Ectodermal cell (in vitro differentiated cells): ENCODE results near the gene OSGIN1.

Source experiments
- H3K27ac ChIP-seq: 2 replicates; pipeline ENCODE4 v1.7.0; 2013; ENCODE audit warnings: mild to moderate bottlenecking, low read depth, low read length; ENCODE audit not compliant: insufficient read depth, poor library complexity, severe bottlenecking
- H3K27me3 ChIP-seq: 2 replicates; pipeline ENCODE4 v1.7.0; 2013; ENCODE audit warnings: mild to moderate bottlenecking, low read length; ENCODE audit not compliant: insufficient read depth, control insufficient read depth, poor library complexity, severe bottlenecking
- H3K36me3 ChIP-seq: one replicate; pipeline ENCODE4 v1.7.0; 2013; ENCODE audit warnings: low read length; ENCODE audit not compliant: control insufficient read depth, insufficient read depth
- H3K4me1 ChIP-seq: one replicate; pipeline ENCODE4 v1.7.0; 2013; ENCODE audit warnings: low read length; ENCODE audit not compliant: control insufficient read depth, insufficient read depth
- H3K4me3 ChIP-seq: 2 replicates; pipeline ENCODE4 v1.7.0; 2013; ENCODE audit warnings: low read depth, low read length, control low read depth; ENCODE audit not compliant: insufficient read depth
- H3K9me3 ChIP-seq: 2 replicates; pipeline ENCODE4 v1.7.0; 2013; ENCODE audit warnings: mild to moderate bottlenecking, low read length, moderate library complexity; ENCODE audit not compliant: control insufficient read depth
- WGBS, 2 experiments: methylation state at CpG; one replicate each; pipeline ENCODE4 v1.1.7; 2013; ENCODE audit warnings: missing lambda C conversion rate in 2 of 2; 5-methylcytosine and 5-hydroxymethylcytosine counted together

The OSGIN1 gene

DNA sequence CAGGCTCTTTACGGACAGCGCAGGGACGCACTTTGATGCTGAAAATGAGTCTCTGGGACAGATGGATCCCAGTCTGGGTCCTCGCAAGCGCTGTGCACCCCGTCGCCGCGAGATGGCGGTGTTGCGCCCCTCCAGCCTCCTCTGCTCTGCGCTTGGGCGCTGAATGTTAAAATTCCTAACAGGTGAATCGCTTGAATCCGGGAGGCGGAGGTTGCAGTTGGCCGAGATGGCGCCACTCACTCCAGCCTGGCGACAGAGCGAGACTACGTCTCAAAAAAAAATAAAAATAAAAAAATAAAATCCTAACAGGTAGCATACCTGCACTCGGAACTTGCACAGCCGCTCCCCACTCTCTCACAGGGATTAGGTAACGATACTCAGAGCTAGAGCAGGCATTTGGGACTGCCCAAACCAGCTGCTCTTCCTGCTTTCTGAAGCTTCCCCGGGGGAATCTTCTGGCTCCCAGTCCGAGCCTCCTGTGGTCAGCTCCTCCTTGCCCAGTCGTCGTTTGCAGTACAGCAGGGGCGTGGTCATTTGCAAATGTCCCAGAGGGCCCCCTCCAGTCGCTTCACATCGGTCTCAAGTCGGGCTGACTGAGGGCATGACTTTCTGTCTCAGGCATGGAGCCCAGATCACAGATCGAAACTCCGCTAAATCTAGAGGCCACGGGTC, 26.2 kb upstream of the OSGIN1 start:
- Histone ChIP-seq H3K27ac (no peak overlapping the region), H3K9me3 (no peaks in the 10 kb centered on the region), H3K4me3 (no peak overlapping the region), H3K36me3 (no peaks in the 10 kb centered on the region), H3K27me3 (no peaks in the 10 kb centered on the region), H3K4me1 (peaks cover 3% of the 10 kb centered on the region)
- WGBS, 2 experiments, result 8% methylated on average over 35 of the region's 35 CpGs

DNA sequence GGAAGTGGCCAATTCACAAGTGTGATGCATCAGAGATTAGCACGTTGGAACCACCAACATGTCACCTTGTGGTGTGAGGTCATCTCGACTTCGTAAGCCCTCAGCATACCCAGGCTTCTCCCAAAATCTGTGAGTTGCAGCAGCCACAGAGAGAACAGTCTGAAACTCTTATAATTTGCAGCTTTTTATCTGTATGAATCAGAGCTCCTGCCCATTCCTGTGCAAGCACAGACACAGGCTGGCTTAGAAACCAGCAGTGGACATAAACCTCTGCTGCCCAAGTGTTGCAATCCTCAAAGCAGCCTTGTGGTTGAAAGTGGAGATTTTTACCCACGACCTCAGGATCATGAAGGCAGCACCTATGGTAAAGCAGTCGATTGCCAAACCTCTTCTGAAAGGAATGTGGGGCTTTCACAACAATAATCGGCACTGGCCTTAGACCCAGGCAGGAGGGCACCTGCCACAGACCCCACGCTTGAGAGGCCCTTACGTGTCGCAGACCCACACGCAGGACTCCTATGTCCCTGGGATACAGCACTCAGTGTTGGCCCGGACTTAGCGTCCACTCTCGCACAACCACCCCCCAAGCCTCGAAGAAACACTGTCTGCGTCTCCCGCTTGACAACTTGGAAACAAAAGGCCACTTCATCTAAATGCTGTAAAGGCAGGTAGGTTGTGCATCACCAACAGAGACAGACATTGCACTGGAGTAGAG, 24.5 kb upstream of the OSGIN1 start:
- no peaks in the 10 kb centered on the region for H3K27me3 ChIP-seq
- peaks cover 3% of the 10 kb centered on the region for H3K4me1 ChIP-seq
- no peaks in the 10 kb centered on the region for H3K36me3 ChIP-seq
- 92 to 95% methylated on average over 16 of the region's 16 CpGs for WGBS, 2 experiments
- H3K4me3 ChIP-seq, result no peak overlapping the region
- no peak overlapping the region for H3K27ac ChIP-seq
- no peaks in the 10 kb centered on the region for H3K9me3 ChIP-seq

DNA sequence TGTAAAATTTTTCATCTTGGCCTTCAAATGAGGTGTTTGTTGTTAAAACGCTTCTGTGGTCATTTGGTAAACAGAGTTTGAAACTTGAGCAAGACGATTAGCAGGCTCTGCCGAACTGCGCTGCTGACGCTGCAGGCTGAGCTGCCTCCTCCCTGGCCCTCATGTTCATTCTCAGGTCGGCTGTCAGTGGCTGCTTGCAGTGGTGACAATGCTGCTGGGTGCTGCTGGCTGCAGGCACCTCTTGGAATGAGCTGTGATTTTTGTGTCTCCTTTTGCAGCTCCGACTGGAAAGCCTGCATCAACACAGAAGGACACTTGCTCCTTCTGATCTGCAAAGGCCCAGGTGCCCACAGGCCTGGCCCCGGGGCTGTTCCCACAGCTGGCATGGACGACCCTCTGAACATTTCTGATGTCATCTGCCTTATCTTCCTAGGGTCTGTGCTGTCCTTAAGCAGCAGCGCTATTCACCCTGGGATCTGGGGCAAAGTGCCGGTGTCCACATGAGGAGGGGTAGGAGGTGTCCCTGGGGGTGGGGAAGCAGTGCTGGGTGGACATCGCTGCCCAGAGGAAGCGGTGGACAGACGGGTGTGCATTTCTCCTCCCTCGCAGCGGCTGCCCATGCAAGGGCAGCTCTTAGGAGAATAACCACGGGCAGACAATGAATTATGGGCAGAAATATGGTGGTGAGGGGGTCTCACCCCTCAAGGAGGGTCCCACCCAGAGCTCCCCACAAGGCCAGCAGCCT, 23.1 kb upstream of the OSGIN1 start:
- H3K36me3 ChIP-seq, result no peaks in the 10 kb centered on the region
- H3K27ac ChIP-seq, result no peak overlapping the region
- WGBS, 2 experiments, result 94 to 95% methylated on average over 17 of the region's 17 CpGs
- no peak overlapping the region for H3K4me3 ChIP-seq
- peaks cover 3% of the 10 kb centered on the region for H3K4me1 ChIP-seq
- no peaks in the 10 kb centered on the region for H3K9me3 ChIP-seq
- no peaks in the 10 kb centered on the region for H3K27me3 ChIP-seq

DNA sequence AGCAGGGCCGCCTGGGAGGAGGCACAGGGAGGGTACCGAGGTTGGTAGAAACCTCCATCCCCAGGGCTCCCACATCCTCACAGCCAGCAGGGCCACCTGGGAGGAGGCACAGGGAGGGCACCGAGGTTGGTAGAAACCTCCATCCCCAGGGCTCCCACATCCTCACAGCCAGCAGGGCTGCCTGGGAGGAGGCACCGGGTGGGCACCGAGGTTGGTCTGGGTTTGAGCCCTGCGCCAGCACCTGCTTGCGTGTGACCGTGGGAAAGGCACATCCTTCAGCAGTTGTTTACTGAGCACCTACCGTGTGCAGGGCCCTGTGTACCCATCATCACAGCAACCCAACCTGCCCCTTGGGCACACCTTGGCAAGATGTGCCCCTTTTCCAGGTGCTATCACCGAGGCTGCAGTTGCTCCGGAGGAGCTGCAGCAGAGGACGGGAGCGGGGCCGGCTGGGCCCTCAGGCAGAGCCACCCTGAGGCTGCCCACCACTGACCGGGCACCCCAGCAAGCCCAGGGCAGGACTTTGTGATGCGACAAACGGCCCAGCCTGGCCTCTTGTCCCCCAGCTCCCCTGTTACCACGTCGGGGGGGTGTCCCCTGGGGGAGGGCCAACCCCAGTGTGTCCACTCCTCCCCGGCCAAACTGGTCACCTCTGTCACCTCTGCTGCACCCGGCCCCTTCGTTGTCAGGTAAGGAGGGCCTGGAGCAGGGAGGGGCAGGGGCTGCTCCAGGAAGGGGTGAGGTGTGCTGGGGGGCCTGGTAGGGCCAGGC, 22.1 kb upstream of the OSGIN1 start:
- Histone ChIP-seq H3K4me1 (peaks cover 3% of the 10 kb centered on the region), H3K27ac (no peak overlapping the region), H3K9me3 (no peaks in the 10 kb centered on the region), H3K4me3 (no peak overlapping the region), H3K36me3 (no peaks in the 10 kb centered on the region), H3K27me3 (no peaks in the 10 kb centered on the region)
- WGBS, 2 experiments, result 93% methylated on average over 22 of the region's 22 CpGs

DNA sequence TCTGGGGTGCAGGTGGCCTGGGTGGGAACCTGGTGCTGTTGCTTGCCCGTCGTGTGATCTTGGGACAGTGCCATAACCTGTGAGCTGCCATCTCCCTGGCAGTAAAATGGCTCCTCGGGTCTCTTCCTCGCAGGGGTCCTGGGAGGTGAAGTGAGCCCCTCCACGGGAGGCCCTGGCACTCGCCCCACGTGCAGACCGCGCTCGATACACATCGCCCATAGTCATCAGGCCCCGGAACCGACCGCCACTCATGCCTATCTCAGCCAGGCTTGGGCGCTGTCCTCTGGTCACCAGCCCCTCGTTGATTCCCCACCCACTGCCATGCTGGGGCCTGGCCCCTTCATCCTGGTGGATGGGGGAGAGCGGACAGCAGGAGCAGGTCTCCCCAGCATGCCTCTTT, 21.5 kb upstream of the OSGIN1 start:
- Histone ChIP-seq H3K36me3 (no peaks in the 10 kb centered on the region), H3K9me3 (no peaks in the 10 kb centered on the region), H3K4me1 (peaks cover under 1% of the 10 kb centered on the region), H3K27ac (no peak overlapping the region), H3K4me3 (no peak overlapping the region), H3K27me3 (no peaks in the 10 kb centered on the region)
- 95% methylated on average over 17 of the region's 17 CpGs for WGBS, 2 experiments

DNA sequence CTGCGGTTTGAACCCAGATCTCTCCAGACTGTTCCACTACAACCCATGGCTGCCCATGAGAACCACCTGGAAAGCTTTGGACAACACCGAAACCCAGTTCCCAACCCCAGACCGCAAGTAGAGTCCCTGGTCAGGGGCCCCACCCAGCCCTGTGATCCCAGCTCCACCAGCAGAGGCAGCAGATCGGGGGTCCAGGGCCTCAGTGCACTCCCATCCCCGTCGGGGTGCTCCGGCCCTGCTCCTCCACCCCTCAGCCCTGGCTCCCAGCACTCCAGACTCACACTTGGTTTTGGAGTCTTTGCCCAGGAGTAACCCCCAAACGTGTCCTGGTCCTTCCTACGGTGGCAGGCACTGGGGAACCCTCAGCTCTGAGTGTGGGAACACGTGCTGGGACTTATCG, 20.7 kb upstream of the OSGIN1 start:
- Histone ChIP-seq H3K9me3 (no peaks in the 10 kb centered on the region), H3K36me3 (no peaks in the 10 kb centered on the region), H3K4me1 (no peaks in the 10 kb centered on the region), H3K27me3 (no peaks in the 10 kb centered on the region), H3K4me3 (no peak overlapping the region), H3K27ac (no peak overlapping the region)
- WGBS, 2 experiments, result 93 to 95% methylated on average over 11 of the region's 11 CpGs

DNA sequence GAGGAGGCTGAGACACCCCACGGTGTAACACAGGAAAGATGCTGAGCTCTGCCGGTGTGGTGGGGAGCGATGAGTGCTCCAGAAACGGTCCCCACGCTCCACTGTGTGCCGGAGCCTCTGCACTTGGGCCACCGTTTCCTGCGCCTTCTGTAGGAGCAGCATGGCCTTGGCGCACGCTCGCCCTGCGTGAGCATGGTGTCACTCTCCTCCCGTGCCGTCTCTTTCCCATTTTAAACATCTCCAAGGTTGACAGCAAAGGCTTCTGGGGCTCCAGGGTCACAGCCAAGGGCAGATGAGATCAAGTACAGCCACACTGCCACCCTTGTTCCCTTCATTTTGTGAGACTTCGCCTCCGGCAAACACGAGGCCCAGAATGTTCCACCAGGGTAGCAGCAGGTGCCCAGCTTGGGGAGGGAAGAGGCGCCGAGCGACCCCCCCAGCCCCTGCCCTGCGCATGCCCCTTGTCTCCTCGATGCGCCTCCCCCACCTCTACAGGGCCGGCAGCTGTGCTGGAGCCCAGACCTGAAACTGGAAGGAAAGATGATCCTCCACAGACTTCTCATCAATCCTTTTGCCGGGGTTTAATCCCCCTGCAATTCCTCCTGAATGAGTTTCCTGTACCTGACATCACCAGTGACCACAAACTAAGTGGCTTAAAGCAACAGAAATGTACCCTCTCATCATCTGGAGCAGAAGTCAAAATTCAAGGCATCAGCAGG, 19.9 kb upstream of the OSGIN1 start:
- WGBS, 2 experiments, result 92 to 94% methylated on average over 25 of the region's 25 CpGs
- Histone ChIP-seq H3K27me3 (no peaks in the 10 kb centered on the region), H3K36me3 (no peaks in the 10 kb centered on the region), H3K4me3 (no peak overlapping the region), H3K9me3 (no peaks in the 10 kb centered on the region), H3K27ac (no peak overlapping the region), H3K4me1 (no peaks in the 10 kb centered on the region)

DNA sequence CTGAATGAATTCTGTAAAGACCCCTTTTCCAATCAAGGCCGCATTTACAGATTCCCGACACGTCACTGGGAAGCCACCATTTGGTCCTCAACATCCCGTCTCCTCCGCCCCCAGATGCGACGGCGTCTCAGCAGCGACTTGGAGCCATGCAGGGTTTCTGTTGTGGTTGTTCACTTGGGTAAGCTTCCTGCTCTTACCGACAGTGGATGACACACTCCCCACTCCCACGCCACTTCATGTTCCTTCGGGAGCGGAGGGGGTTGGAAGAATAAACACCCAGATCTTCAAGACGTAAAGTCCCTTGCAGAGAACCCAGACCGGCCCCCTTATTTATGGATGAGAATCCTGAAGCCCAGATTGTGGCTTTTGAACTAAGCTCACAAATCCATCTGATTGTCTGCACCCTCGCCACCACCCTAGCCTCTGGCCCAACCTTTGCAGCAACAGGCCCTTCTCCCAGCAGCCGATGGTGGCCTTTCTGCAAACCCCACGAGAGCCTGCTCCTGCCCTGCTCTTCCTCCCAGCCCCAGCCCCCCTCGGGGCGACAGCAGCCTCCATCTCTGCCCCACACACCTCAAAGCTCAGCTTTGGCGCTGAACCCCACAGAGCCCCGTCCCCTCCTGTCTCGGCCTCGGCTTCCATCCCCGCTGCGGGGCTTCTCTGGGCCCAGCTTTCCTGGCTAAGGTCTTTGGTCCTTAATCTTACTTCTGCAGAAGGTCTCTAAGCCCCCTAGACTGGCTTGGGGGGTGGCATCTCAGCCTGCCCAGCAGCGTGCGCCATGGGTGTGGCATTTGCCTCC, 19.0 kb upstream of the OSGIN1 start:
- no peaks in the 10 kb centered on the region for H3K4me1 ChIP-seq
- no peaks in the 10 kb centered on the region for H3K27me3 ChIP-seq
- H3K27ac ChIP-seq, result no peak overlapping the region
- H3K9me3 ChIP-seq, result no peaks in the 10 kb centered on the region
- WGBS, 2 experiments, result 91 to 92% methylated on average over 28 of the region's 28 CpGs
- no peak overlapping the region for H3K4me3 ChIP-seq
- no peaks in the 10 kb centered on the region for H3K36me3 ChIP-seq

DNA sequence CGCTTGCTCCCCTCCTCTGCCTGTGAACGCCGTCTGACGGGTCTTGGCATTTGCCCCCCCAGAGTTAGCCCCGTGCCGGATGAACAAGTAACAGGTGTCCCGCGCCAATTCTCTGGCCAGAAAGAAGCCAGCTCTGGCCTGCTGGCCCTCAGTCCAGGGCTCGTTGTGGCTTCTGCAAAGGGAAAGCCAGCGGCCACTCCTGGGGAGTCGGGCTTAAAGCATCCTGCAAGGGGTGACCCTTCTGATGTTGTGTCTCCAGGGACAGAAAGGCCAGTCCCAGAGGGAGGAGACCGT, 18.4 kb upstream of the OSGIN1 start:
- H3K27ac ChIP-seq, result no peak overlapping the region
- no peaks in the 10 kb centered on the region for H3K9me3 ChIP-seq
- WGBS, 2 experiments, result 87 to 88% methylated on average over 12 of the region's 12 CpGs
- no peak overlapping the region for H3K4me3 ChIP-seq
- no peaks in the 10 kb centered on the region for H3K36me3 ChIP-seq
- no peaks in the 10 kb centered on the region for H3K27me3 ChIP-seq
- H3K4me1 ChIP-seq, result no peaks in the 10 kb centered on the region
